H1 (cell line): ENCODE results near the gene METAP1D. TPM values are rescaled to one million over a fixed set of nuclear protein-coding genes. Genes with fewer than 3 reads are reported as not detected.
A peak's percentile ranks its signal among the peaks of the same experiment; 100 is the strongest.

Source experiments
- CTCF ChIA-PET: fragments of 300-600 bp; sonication (Branson Sonifier 250); formaldehyde crosslinking; loops from one replicate; lab custom pipeline; 2021; ENCODE audit not compliant: partially characterized antibody; lab: Charles Lee
- POLR2A ChIA-PET: fragments of 300-600 bp; sonication (Branson Sonifier 250); formaldehyde crosslinking; loops from one replicate; lab custom pipeline; 2021; ENCODE audit warnings: inconsistent platforms; ENCODE audit not compliant: partially characterized antibody; lab: Charles Lee
- DNase-seq, 2 experiments: peaks; one replicate each; pipeline versions ENCODE4 v3.0.0 to v3.0.0-alpha.2; 2010 to 2022; ENCODE audit warnings: low spot score in 2 of 2, low read depth in 1 of 2, mixed read lengths in 1 of 2
- FAIRE-seq: peaks from 2 replicates; lab custom pipeline; 2011; peaks lifted over from hg19 to GRCh38; lab: Jason Lieb, UNC
- H2AFZ ChIP-seq: 2 replicates; pipeline ENCODE4 v1.8.1; 2012; ENCODE audit warnings: low read length, inconsistent platforms
- H2AK5ac ChIP-seq: 2 replicates; pipeline ENCODE4 v1.6.1; 2013; ENCODE audit warnings: low read depth, low read length
- H2BK120ac ChIP-seq: replicated peaks from 2 replicates; pipeline ENCODE3; 2013; ENCODE audit warnings: low read depth, low read length, inconsistent platforms
- H2BK12ac ChIP-seq: 2 replicates; pipeline ENCODE4 v1.6.1; 2013; ENCODE audit warnings: low read depth, low read length
- H2BK15ac ChIP-seq: 2 replicates; pipeline ENCODE4 v1.6.1; 2013; ENCODE audit warnings: low read length
- H2BK20ac ChIP-seq: 2 replicates; pipeline ENCODE4 v1.6.1; 2013; ENCODE audit warnings: low read length
- H2BK5ac ChIP-seq: 2 replicates; pipeline ENCODE4 v1.6.1; 2013; ENCODE audit warnings: low read depth, low read length
- H3K14ac ChIP-seq: 2 replicates; pipeline ENCODE4 v1.6.1; 2013; ENCODE audit warnings: inconsistent platforms; ENCODE audit not compliant: insufficient read length
- H3K18ac ChIP-seq: 2 replicates; pipeline ENCODE4 v1.6.1; 2013; ENCODE audit warnings: low read length; ENCODE audit errors: extremely low read depth
- H3K23ac ChIP-seq: 2 replicates; pipeline ENCODE4 v1.6.1; 2013; ENCODE audit warnings: inconsistent platforms; ENCODE audit not compliant: insufficient read length
- H3K23me2 ChIP-seq: 2 replicates; pipeline ENCODE4 v1.6.1; 2013; ENCODE audit warnings: low read depth, low read length
- H3K27ac ChIP-seq: 2 replicates; pipeline ENCODE4 v1.6.1; 2011; ENCODE audit warnings: low read depth, low read length, inconsistent platforms
- H3K27me3 ChIP-seq, 4 experiments: replicated peaks in 1 of 4; 1 replicate in 1 of 4; 2 replicates in 3 of 4; pipeline versions ENCODE4 v1.6.1 to v1.8.1; 2011 to 2013; ENCODE audit warnings: low read length in 3 of 4, mild to moderate bottlenecking in 3 of 4, inconsistent platforms in 2 of 4, mixed read lengths in 2 of 4, moderate library complexity in 1 of 4; ENCODE audit not compliant: control insufficient read depth in 3 of 4, insufficient read depth in 3 of 4; ENCODE audit errors: extremely low read depth in 1 of 4
- H3K36me3 ChIP-seq, 4 experiments: 2 replicates each; pipeline versions ENCODE4 v1.6.1 to v1.8.1; 2011 to 2013; ENCODE audit warnings: mild to moderate bottlenecking in 4 of 4, low read length in 3 of 4, moderate library complexity in 2 of 4, control low read depth in 1 of 4, inconsistent platforms in 1 of 4; ENCODE audit not compliant: insufficient read depth in 4 of 4, control insufficient read depth in 2 of 4
- H3K4ac ChIP-seq: replicated peaks from 2 replicates; pipeline ENCODE3; 2013; ENCODE audit warnings: low read length, low read depth, mixed read lengths, inconsistent platforms; ENCODE audit not compliant: insufficient read length
- H3K4me1 ChIP-seq, 4 experiments: replicated peaks in 1 of 4; 1 replicate in 1 of 4; 2 replicates in 3 of 4; pipeline versions ENCODE4 v1.6.1 to v1.8.1; 2011 to 2013; ENCODE audit warnings: low read length in 3 of 4, inconsistent platforms in 2 of 4, mixed read lengths in 1 of 4; ENCODE audit not compliant: insufficient read depth in 4 of 4, control insufficient read depth in 3 of 4
- H3K4me2 ChIP-seq, 2 experiments: 2 replicates each; pipeline versions ENCODE4 v1.6.1 to v1.8.1; 2011 to 2013; ENCODE audit warnings: low read depth in 2 of 2, low read length in 2 of 2, control low read depth in 1 of 2, inconsistent platforms in 1 of 2, mild to moderate bottlenecking in 1 of 2; ENCODE audit not compliant: insufficient read depth in 1 of 2
- H3K4me3 ChIP-seq, 4 experiments: fragments of 200-600, 300-600 bp in 1 of 4; sonication (generic), shearing (Covaris generic), sonication (Bioruptor Twin) in 1 of 4; 2 replicates each; pipeline versions ENCODE4 v1.5.1 to v1.8.1; 2011 to 2016; ENCODE audit warnings: low read length in 4 of 4, low read depth in 3 of 4, control low read depth in 2 of 4, inconsistent platforms in 2 of 4, mild to moderate bottlenecking in 2 of 4, mixed read lengths in 1 of 4, moderate library complexity in 1 of 4; ENCODE audit not compliant: insufficient read depth in 2 of 4; ENCODE audit errors: extremely low read depth in 1 of 4
- H3K56ac ChIP-seq: replicated peaks from 2 replicates; pipeline ENCODE3; 2013; ENCODE audit warnings: low read depth, mild to moderate bottlenecking, mixed read lengths, low read length, inconsistent platforms; ENCODE audit not compliant: insufficient read length
- H3K79me1 ChIP-seq: 2 replicates; pipeline ENCODE4 v1.6.1; 2013; ENCODE audit warnings: low read depth, low read length, control low read depth
- H3K79me2 ChIP-seq, 2 experiments: 2 replicates each; pipeline versions ENCODE4 v1.6.1 to v1.8.1; 2012 to 2013; ENCODE audit warnings: low read length in 2 of 2, mild to moderate bottlenecking in 2 of 2, inconsistent platforms in 1 of 2; ENCODE audit not compliant: insufficient read depth in 2 of 2, control insufficient read depth in 1 of 2
- H3K9ac ChIP-seq, 4 experiments: replicated peaks in 1 of 4; 1 replicate in 1 of 4; 2 replicates in 3 of 4; pipeline versions ENCODE4 v1.6.1 to v1.8.1; 2011 to 2013; ENCODE audit warnings: low read depth in 3 of 4, low read length in 3 of 4, control low read depth in 2 of 4, mild to moderate bottlenecking in 2 of 4, moderate library complexity in 2 of 4, inconsistent platforms in 1 of 4; ENCODE audit errors: extremely low read depth in 1 of 4
- H3K9me3 ChIP-seq, 2 experiments: 2 replicates each; pipeline versions ENCODE4 v1.6.1 to v1.8.1; 2012 to 2013; ENCODE audit warnings: mild to moderate bottlenecking in 2 of 2, moderate library complexity in 2 of 2, control low read depth in 1 of 2, inconsistent platforms in 1 of 2, low read depth in 1 of 2, low read length in 1 of 2, mixed read lengths in 1 of 2; ENCODE audit not compliant: insufficient read depth in 2 of 2
- H4K20me1 ChIP-seq, 2 experiments: replicated peaks in 1 of 2; 2 replicates each; pipeline versions ENCODE3 to v1.8.1; 2011 to 2013; ENCODE audit warnings: inconsistent platforms in 2 of 2, low read length in 2 of 2, mild to moderate bottlenecking in 1 of 2; ENCODE audit not compliant: insufficient read depth in 2 of 2, control insufficient read depth in 1 of 2
- H4K5ac ChIP-seq: 2 replicates; pipeline ENCODE4 v1.6.1; 2013; ENCODE audit warnings: low read length, low read depth, mixed read lengths, inconsistent platforms; ENCODE audit not compliant: insufficient read length
- H4K8ac ChIP-seq: 2 replicates; pipeline ENCODE4 v1.8.0; 2013; ENCODE audit warnings: mild to moderate bottlenecking, moderate library complexity, low read length, inconsistent platforms; ENCODE audit not compliant: insufficient read depth; ENCODE audit errors: extremely low read depth
- H4K91ac ChIP-seq: replicated peaks from 2 replicates; pipeline ENCODE3; 2013; ENCODE audit warnings: low read length, mixed read lengths, inconsistent platforms; ENCODE audit not compliant: insufficient read length
- RNF2 ChIP-seq: fragments of 200-900, 300-1000 bp; sonication (generic); IDR thresholded peaks from 2 replicates; pipeline ENCODE4 v1.7.1; 2016; ENCODE audit warnings: borderline replicate concordance, low read depth, mild to moderate bottlenecking, antibody characterized with exemption, low read length; ENCODE audit not compliant: poor library complexity, severe bottlenecking; ENCODE audit errors: missing control alignments
- WGBS, 2 experiments: shearing (Covaris generic) in 1 of 2; methylation state at CpG; one replicate each; pipeline versions ENCODE4 v1.1.6 to v1.1.7; 2013 to 2015; ENCODE audit warnings: low lambda C conversion rate in 2 of 2, mixed read lengths in 2 of 2, inconsistent platforms in 1 of 2, low coverage in 1 of 2, missing lambda C conversion rate in 1 of 2; ENCODE audit not compliant: insufficient replicate concordance in 2 of 2, insufficient coverage in 1 of 2, insufficient read length in 1 of 2; ENCODE audit errors: extremely low coverage in 1 of 2, missing lambda C conversion rate in 1 of 2; 5-methylcytosine and 5-hydroxymethylcytosine counted together
- polyA plus RNA-seq, 7 experiments: library from polyadenylated mRNA; depleted of rRNA in 3 of 7; stranded (reverse) in 5 of 7; unstranded in 2 of 7; fragments of >200 nt in 5 of 7; fragments of 200-250 nt in 2 of 7; gene quantifications; 1 replicate in 5 of 7; 2 replicates in 1 of 7; 4 replicates in 1 of 7; pipeline versions ENCODE4 v1.2.1 to v1.2.3, GENCODE V29; 2011 to 2013; ENCODE audit warnings: missing spikeins in 2 of 7, mixed read lengths in 2 of 7
- total RNA-seq: library from RNA; stranded (reverse); fragmentation: NEBNext Ultra II Directional; extraction: Animal tissue kit (Norgen Biotek cat#: 25700); gene quantifications from 2 replicates; pipeline ENCODE4 v1.2.1, GENCODE V29; 2021
- TF ChIP-seq, protein P1 (sequence below): IDR thresholded peaks from 2 replicates; pipeline ENCODE4 v1.6.1; 2011; ENCODE audit warnings: low read depth, mild to moderate bottlenecking, low read length; ENCODE audit not compliant: insufficient read depth

Gene METAP1D
- total and polyA plus RNA-seq, 2 of the 8 experiments (the other 6 are each of a cell fraction or from before 2014, with no cell fraction given), result 3.9 to 6.2 TPM

DNA sequence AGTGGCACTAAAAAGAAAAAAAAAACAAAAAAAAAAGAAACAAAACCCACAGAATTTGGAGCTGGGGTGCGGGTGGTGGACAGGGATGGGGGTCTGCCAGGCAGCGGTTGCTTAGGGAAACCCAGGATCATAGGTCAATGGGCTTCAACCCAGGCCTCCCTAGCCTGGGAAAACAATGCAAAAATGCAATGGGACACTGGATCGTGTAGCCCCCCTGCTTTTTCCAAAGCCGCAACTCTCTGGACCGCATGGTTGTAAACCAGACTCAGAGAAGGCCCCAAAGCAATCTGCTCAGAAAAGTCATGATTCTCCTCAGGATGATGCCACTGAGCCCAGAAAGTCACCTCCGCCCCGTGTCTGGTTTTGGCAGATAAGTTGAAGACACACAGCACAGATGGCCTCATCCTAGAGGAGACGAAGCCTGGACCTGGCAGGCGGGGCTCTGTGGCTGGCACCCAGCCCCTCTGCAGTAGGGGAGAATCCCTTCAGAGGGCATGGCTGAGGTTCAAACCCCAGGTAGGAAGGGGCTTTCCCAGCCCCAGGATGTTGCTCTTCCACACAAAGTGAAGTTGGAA, 97.9 kb downstream of the METAP1D start:
- Histone ChIP-seq H3K4me3 (peak overlapping the region in 1 of 4 experiments; percentile 57; a peak in 2 of 8 replicates), H2BK15ac (no peak overlapping the region; the same call in 1 of the 2 replicates), H4K8ac (peak overlapping the region; percentile 23; the same call in 1 of the 2 replicates), H3K27me3 (peaks cover 89 to 100% (median 97%) of the 10 kb centered on the region in 4 experiments), H3K36me3 (peaks cover 0 to 11% (median 0%) of the 10 kb centered on the region in 4 experiments; a peak in 1 of 8 replicates), H2BK12ac (0 out of 2 replicates have a peak overlapping the region, but pooled peaks have one; percentile 17), H3K4ac (no peak overlapping the region), H4K20me1 (peaks cover 17 to 31% of the 10 kb centered on the region in 2 experiments), H3K79me1 (no peaks in the 10 kb centered on the region), H4K5ac (no peak overlapping the region), H2AFZ (no peak overlapping the region)
- WGBS, 2 experiments, result 19% methylated on average over 9 of the region's 9 CpGs; no CpG with 5 or more reads in 1 of the 2 experiments
- FAIRE-seq, result no peak
- peak; percentile 91 for TF ChIP-seq RNF2
- TF ChIP-seq, protein P1, sequence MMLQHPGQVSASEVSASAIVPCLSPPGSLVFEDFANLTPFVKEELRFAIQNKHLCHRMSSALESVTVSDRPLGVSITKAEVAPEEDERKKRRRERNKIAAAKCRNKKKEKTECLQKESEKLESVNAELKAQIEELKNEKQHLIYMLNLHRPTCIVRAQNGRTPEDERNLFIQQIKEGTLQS, result no peak
- TF ChIP-seq, all 59 proteins: peak for 1
- ChIA-PET POLR2A (interaction anchor here (16.0 kb wide), 1 partner anchor 10 kb away, joined by 184 read pairs; the partner anchor contains the start of gene DLX1), CTCF (interaction anchor here (0.6 to 11.7 kb wide), 4 partner anchors 7 to 364 kb away, joined by 3 to 198 read pairs (median 4); partner anchors contain the start of gene DLX1)
- Histone ChIP-seq H3K79me2 (no peaks in the 10 kb centered on the region), H2BK120ac (no peak overlapping the region), H3K9me3 (no peaks in the 10 kb centered on the region), H3K18ac (peak overlapping the region; percentile 71; the same call in 1 of the 2 replicates), H2BK20ac (no peak overlapping the region), H3K9ac (no peak overlapping the region), H3K23ac (no peak overlapping the region), H2BK5ac (no peak overlapping the region), H3K14ac (no peak overlapping the region), H4K91ac (no peak overlapping the region), H3K4me2 (peak overlapping the region; percentile 70 to 97; a peak in 2 of 4 replicates), H3K56ac (no peak overlapping the region), H2AK5ac (no peak overlapping the region), H3K4me1 (peaks cover 6 to 53% (median 29%) of the 10 kb centered on the region in 4 experiments), H3K27ac (no peak overlapping the region), H3K23me2 (peaks cover 22% of the 10 kb centered on the region; the same call in 1 of the 2 replicates)
- DNase-seq, result peak in 1 of 2 experiments; percentile 48
